Omental fat pad (tissue), 4 donors: ENCODE data around the gene PTCHD1. TPM values are rescaled to one million over a fixed set of nuclear protein-coding genes. Genes with fewer than 3 reads are reported as not detected.

ENCODE experiments used
- ATAC-seq: fragments of 150-250 bp; one replicate; pipeline ENCODE4 v1.9.1; 2016; ENCODE audit warnings: mild to moderate bottlenecking, moderate library complexity; ENCODE audit not compliant: low FRiP score
- DNase-seq: peaks from one replicate; pipeline ENCODE4 v3.0.0-alpha.2; 2019; ENCODE audit warnings: low spot score
- total RNA-seq, 4 donors: library from RNA; depleted of rRNA; stranded (reverse); fragments of >200 nt; gene quantifications; one replicate each; pipeline ENCODE4 v1.1.0, GENCODE V29; 2016
- TF ChIP-seq, protein P1 (sequence below), 3 donors: fragments of 450-650 bp; IDR thresholded peaks; one replicate each; pipeline ENCODE4 v1.5.1; 2016 to 2017; ENCODE audit warnings: antibody characterized with exemption in 3 of 3, mild to moderate bottlenecking in 3 of 3, moderate library complexity in 2 of 3

Gene PTCHD1
- total RNA-seq, 4 donors from 2014 or later = 0.06 to 2.0 (median 0.17) TPM

DNA sequence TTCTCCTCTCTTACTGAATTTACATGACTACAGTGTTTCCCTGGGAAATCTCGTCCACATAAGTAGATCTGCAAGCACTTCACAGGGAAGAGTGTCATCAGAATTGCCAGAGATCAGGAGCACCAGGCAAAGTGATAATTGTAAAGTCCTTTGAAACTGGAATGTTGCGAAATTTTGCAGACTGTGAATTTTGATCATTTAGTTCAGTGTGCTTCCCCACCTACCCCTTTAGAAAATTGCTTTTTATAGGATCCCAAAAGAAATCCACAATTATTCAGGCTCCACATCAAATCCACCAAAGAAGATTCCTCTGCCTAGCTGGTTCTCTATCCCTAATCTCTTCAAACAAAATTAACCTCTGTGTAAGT is 10.2 kb downstream of the PTCHD1 start:
- ATAC-seq (no peak), DNase-seq (no peak)
- TF ChIP-seq, protein P1, sequence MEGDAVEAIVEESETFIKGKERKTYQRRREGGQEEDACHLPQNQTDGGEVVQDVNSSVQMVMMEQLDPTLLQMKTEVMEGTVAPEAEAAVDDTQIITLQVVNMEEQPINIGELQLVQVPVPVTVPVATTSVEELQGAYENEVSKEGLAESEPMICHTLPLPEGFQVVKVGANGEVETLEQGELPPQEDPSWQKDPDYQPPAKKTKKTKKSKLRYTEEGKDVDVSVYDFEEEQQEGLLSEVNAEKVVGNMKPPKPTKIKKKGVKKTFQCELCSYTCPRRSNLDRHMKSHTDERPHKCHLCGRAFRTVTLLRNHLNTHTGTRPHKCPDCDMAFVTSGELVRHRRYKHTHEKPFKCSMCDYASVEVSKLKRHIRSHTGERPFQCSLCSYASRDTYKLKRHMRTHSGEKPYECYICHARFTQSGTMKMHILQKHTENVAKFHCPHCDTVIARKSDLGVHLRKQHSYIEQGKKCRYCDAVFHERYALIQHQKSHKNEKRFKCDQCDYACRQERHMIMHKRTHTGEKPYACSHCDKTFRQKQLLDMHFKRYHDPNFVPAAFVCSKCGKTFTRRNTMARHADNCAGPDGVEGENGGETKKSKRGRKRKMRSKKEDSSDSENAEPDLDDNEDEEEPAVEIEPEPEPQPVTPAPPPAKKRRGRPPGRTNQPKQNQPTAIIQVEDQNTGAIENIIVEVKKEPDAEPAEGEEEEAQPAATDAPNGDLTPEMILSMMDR (IDR thresholded peaks at IDR 0.05) = no peak

DNA sequence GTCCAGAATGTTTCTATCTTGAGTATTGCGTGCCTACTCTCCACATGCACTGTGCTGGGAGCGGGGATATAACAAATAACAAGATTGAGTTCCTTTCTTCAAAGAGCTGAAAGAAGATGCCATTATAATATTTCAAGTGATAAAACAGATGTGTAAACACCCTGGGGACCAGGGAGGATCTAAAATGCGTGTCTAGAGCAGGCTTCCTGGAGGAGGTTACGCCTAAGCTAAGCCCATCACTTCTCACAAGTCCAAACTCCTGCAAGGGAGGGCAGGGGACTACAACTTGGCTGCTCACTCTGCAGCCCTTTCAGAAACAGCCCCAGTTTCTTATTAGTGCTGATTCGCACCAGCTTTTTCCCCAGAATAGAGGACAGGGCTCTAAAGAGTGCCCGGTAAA is 21.5 kb downstream of the PTCHD1 start:
- no peak for DNase-seq

DNA sequence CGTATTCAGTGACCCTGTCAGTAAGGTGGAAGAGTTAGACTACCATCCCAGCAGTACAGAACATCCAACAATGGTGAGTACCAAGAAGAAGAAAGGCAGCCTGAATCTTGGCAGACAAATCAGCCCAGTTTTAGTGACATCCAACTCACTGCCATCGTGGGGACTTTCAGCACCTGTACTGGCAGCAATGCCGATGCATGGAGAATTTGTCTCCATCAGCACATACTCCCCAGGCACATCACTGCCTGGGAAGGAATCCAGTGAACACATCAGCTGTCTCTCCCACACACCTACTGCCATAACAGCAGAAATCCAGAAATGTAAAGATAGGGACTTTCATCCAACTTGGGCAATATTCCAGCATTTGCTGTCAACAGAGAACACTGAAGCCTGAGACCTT is 29.8 kb downstream of the PTCHD1 start:
- DNase-seq (no peak), ATAC-seq (no peak)
- TF ChIP-seq, protein P1 (IDR thresholded peaks at IDR 0.05) = no peak

More for the DNA sequence above, 21.5 kb downstream of the PTCHD1 start:
- ATAC-seq = no peak
- TF ChIP-seq, protein P1 (IDR thresholded peaks at IDR 0.05) = no peak

DNA sequence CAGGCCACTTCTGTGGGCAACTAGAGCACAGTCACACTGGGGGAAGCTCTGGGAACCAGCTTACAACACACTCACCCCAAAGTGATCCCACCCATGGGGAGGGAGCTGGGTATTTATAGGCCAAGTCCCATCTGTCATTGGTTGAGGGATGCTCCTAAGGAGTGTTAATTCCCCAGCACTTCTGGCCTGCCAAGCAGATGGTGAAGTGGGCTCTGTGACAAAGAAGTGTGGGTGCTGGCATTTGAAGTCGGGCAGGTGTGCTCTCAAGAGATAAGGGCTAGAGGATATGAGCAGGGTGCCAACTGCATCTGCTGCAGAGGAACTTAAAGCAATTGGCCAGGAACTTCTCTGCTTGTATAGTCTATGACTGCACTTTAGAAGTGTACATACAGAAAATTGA is 30.9 kb downstream of the PTCHD1 start:
- ATAC-seq (no peak), DNase-seq (no peak)
- TF ChIP-seq, protein P1 (IDR thresholded peaks at IDR 0.05) = no peak

DNA sequence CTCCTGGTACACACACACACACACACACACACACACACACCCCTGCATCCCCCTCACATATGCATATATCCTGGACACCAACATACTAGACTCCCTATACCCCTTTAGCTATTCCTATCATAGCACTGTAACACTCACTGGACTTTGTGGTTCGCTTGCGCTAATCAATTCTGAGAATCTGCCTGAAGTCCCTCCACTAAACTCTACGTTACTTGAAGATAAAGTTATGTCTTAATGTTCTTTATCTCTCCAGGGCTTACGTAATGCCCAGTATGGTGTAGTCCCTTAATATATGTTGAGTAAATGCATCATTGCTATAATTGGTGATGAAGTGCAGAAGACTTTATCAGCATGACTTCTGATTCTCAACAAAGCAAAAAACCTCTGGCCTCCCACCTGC is 32.3 kb downstream of the PTCHD1 start:
- no peak for ATAC-seq
- TF ChIP-seq, protein P1 (IDR thresholded peaks at IDR 0.05) = no peak
- DNase-seq = no peak

DNA sequence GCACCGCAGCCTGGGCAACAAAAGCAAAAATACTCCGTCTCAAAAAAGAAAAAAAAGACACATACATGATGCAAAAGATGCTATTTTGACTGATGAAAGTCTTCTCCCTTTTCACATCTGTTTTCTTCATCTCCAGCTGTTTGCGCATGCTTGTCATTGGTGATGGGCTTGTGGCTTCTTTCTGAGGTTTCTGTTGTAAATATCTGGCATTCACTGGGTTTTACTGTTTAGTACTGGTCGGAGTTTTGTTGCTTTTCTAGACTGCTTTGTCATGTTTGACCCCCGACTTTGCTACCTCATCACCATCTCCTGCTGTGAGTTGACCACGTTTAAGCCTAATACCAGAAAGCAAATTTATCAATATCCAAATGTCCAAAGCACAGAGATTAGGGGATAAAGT is 34.4 kb downstream of the PTCHD1 start:
- TF ChIP-seq, protein P1 (IDR thresholded peaks at IDR 0.05) = no peak
- no peak for ATAC-seq
- DNase-seq = no peak

DNA sequence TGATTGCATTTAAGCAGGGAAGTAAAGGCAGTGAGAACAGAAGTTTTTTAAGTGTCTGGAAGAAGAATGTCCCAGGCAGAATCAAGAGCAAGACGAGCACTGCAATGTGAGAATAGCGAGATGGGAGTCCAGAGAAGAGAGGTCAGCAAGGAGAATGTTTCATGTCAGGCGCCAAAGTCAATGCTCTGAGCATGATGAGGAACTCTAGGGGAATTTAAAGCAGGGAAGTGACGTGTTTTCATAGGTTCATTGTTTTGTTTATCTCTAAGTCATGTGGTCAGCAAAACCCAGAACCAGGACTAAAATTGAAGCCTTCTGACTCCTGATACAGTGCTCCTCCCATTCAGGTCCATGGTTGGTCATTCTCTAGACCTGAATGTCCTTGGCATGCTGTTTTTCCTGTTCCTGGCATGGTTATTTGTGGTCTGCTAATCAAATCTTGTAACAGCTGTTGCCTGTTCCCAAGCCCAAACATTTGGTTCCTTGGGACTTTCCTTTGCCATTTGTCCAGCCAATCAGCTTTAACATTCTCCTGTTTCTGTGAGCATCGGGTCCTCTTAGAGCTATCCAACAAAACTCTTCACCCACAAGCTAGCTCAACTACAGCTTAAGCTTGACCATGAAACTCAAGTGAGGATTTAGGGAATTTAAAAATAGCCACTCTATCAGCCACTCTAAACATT is 37.7 kb downstream of the PTCHD1 start:
- TF ChIP-seq, protein P1 (IDR thresholded peaks at IDR 0.05) = no peak
- ATAC-seq = no peak
- DNase-seq = no peak
